ENCODE results near the gene WFDC9. TPM values are rescaled to one million over a fixed set of nuclear protein-coding genes. Genes with fewer than 3 reads are reported as not detected.

The WFDC9 gene
- total RNA-seq, 2 experiments from 2014 or later: not detected

GRCh38 chr20:45583502-45583901, 47.6 kb downstream of the WFDC9 start:
- Mint-ChIP-seq H3K36me3 (ENCODE audit: low read depth) (no peaks in the 10 kb centered on the region), H3K27ac (no peak overlapping the region), H3K4me3 (no peak overlapping the region), H3K27me3 (peaks cover 27% of the 10 kb centered on the region), H3K9me3 (no peaks in the 10 kb centered on the region), H3K4me1 (ENCODE audit: low read depth) (no peaks in the 10 kb centered on the region)
- H3K4me3 ChIP-seq (ENCODE audit: low read length): no peak overlapping the region
- H3K4me1 ChIP-seq (ENCODE audit: insufficient read depth, low read length): no peaks in the 10 kb centered on the region
- H3K36me3 ChIP-seq (ENCODE audit: insufficient read depth, low read length): no peaks in the 10 kb centered on the region
- intact Hi-C loops (cut with DNase I, micrococcal nuclease): no loop called here
- no peaks in the 10 kb centered on the region for H3K9me3 ChIP-seq (ENCODE audit: control insufficient read depth in 1 of 2, insufficient read depth in 1 of 2, low read length in 2 of 2)
- ATAC-seq (ENCODE audit: poor library complexity) (no peak), DNase-seq (no peak)
- POLR2A ChIA-PET: no interaction called here
- TF ChIP-seq CTCF (IDR thresholded peaks at IDR 0.05): no peak
- peaks cover 5 to 14% of the 10 kb centered on the region in 2 experiments for H3K27me3 ChIP-seq (ENCODE audit: control insufficient read depth in 1 of 2, insufficient read depth in 2 of 2, low read length in 2 of 2)
- CTCF ChIA-PET: no interaction called here
- no peak overlapping the region for H3K27ac ChIP-seq (ENCODE audit: low read depth in 1 of 2, low read length in 2 of 2)

GRCh38 chr20:45581702-45582101, 49.4 kb downstream of the WFDC9 start:
- Mint-ChIP-seq H3K27me3 (peaks cover 22% of the 10 kb centered on the region), H3K27ac (no peak overlapping the region), H3K9me3 (no peaks in the 10 kb centered on the region), H3K4me3 (no peak overlapping the region), H3K4me1 (ENCODE audit: low read depth) (no peaks in the 10 kb centered on the region), H3K36me3 (ENCODE audit: low read depth) (no peaks in the 10 kb centered on the region)
- POLR2A ChIA-PET: no interaction called here
- no peaks in the 10 kb centered on the region for H3K9me3 ChIP-seq (ENCODE audit: control insufficient read depth in 1 of 2, insufficient read depth in 1 of 2, low read length in 2 of 2)
- CTCF ChIA-PET: no interaction called here
- H3K4me1 ChIP-seq (ENCODE audit: insufficient read depth, low read length): no peaks in the 10 kb centered on the region
- intact Hi-C loops (cut with DNase I, micrococcal nuclease): no loop called here
- H3K27me3 ChIP-seq (ENCODE audit: control insufficient read depth in 1 of 2, insufficient read depth in 2 of 2, low read length in 2 of 2): peaks cover 5 to 14% of the 10 kb centered on the region in 2 experiments
- H3K36me3 ChIP-seq (ENCODE audit: insufficient read depth, low read length): no peaks in the 10 kb centered on the region
- no peak for TF ChIP-seq CTCF (IDR thresholded peaks at IDR 0.05)
- no peak for DNase-seq
- no peak for ATAC-seq (ENCODE audit: poor library complexity)
- no peak overlapping the region for H3K27ac ChIP-seq (ENCODE audit: low read depth in 1 of 2, low read length in 2 of 2)
- no peak overlapping the region for H3K4me3 ChIP-seq (ENCODE audit: low read length)

GRCh38 chr20:45579184-45579583, 51.9 kb downstream of the WFDC9 start, which contains the start of gene WFDC8:
Gene WFDC8, minus strand, starts transcription at chr20:45579284. Its CDS starts 37 bp downstream, at chr20:45579247.
- Histone ChIP-seq H3K4me1 (ENCODE audit: insufficient read depth, low read length) (no peaks in the 10 kb centered on the region), H3K9me3 (ENCODE audit: control insufficient read depth in 1 of 2, insufficient read depth in 1 of 2, low read length in 2 of 2) (no peaks in the 10 kb centered on the region), H3K27ac (ENCODE audit: low read depth in 1 of 2, low read length in 2 of 2) (no peak within 1 kb of the TSS), H3K36me3 (ENCODE audit: insufficient read depth, low read length) (no peaks in the 10 kb centered on the region), H3K4me3 (ENCODE audit: low read length) (no peak within 1 kb of the TSS), H3K27me3 (ENCODE audit: control insufficient read depth in 1 of 2, insufficient read depth in 2 of 2, low read length in 2 of 2) (peaks cover 5 to 14% of the 10 kb centered on the region in 2 experiments)
- Mint-ChIP-seq H3K36me3 (ENCODE audit: low read depth) (no peaks in the 10 kb centered on the region), H3K4me3 (no peak within 1 kb of the TSS), H3K9me3 (no peaks in the 10 kb centered on the region), H3K27me3 (peaks cover 27% of the 10 kb centered on the region), H3K27ac (no peak within 1 kb of the TSS), H3K4me1 (ENCODE audit: low read depth) (no peaks in the 10 kb centered on the region)
- ATAC-seq (ENCODE audit: poor library complexity): no peak
- ChIA-PET POLR2A (no interaction called here), CTCF (no interaction called here)
- TF ChIP-seq CTCF (IDR thresholded peaks at IDR 0.05): no peak
- no peak for DNase-seq
- intact Hi-C loops (cut with DNase I, micrococcal nuclease): no loop called here

Measured in CD4-positive, alpha-beta T cell (primary cell).